GM23338 (cell line): ENCODE measurements around the gene MACROD1.

Experiments
- CREB1 ChIP-seq: fragments of 250-450 bp; sonication (Bioruptor Pico); IDR thresholded peaks from 2 replicates; pipeline ENCODE4 v1.5.0; 2020; ENCODE audit warnings: low read depth, mild to moderate bottlenecking, moderate library complexity
- EZH2phosphoT487 ChIP-seq: fragments of 200-600 bp; sonication (generic); IDR thresholded peaks from one replicate; pipeline ENCODE4 v1.8.1; 2018; ENCODE audit warnings: antibody characterized with exemption; ENCODE audit not compliant: unreplicated experiment
- JUNB ChIP-seq: IDR thresholded peaks from one replicate; pipeline ENCODE4 v1.6.1; 2016; ENCODE audit warnings: antibody characterized with exemption; ENCODE audit not compliant: unreplicated experiment
- POLR2AphosphoS5 ChIP-seq: IDR thresholded peaks from 2 replicates; pipeline ENCODE4 v1.6.1; 2016; ENCODE audit warnings: antibody characterized with exemption, low read depth
- ZNF331 ChIP-seq: fragments of 250-450 bp; sonication (Bioruptor Pico); IDR thresholded peaks from 2 replicates; pipeline ENCODE4 v1.5.0; 2020; ENCODE audit warnings: low read depth, mild to moderate bottlenecking, moderate library complexity
- TF ChIP-seq, protein P1 (sequence below): IDR thresholded peaks from one replicate; pipeline ENCODE4 v1.6.1; 2018; ENCODE audit warnings: antibody characterized with exemption; ENCODE audit not compliant: unreplicated experiment
- TF ChIP-seq, protein P2 (sequence below), 2 experiments: fragments of 200-600 bp in 1 of 2; sonication (generic) in 1 of 2; conservative IDR thresholded peaks; 2 replicates each; pipeline versions ENCODE4 v1.5.1 to v1.6.1; 2016 to 2017; ENCODE audit warnings: antibody characterized with exemption in 2 of 2, low read depth in 2 of 2, mild to moderate bottlenecking in 2 of 2, moderate library complexity in 1 of 2

DNA sequence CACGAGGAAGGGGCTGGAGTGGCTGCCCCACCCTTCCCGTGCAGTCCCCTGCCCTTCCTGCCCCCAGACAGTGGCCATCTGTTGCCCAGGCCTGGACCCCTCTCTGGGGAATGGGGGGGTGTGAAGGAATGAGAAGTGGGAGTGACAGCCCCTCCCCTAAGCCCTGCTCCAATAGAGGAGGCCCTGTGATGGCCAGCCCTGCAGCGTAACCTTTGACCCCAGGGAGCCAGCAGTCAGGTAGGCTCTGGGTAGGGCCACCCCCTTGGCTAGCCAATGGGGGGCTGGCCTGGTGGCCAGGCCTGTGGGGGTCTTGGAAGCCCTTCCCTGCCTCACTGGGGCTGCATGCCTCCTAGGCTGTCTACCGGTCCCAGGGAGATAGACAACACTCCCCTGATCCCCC, 123.6 kb downstream of the MACROD1 start:
- TF ChIP-seq EZH2phosphoT487 (no peak), ZNF331 (no peak), JUNB (no peak), CREB1 (CRISPR knock-in tag) (no peak), POLR2AphosphoS5 (no peak)
- TF ChIP-seq, protein P1, sequence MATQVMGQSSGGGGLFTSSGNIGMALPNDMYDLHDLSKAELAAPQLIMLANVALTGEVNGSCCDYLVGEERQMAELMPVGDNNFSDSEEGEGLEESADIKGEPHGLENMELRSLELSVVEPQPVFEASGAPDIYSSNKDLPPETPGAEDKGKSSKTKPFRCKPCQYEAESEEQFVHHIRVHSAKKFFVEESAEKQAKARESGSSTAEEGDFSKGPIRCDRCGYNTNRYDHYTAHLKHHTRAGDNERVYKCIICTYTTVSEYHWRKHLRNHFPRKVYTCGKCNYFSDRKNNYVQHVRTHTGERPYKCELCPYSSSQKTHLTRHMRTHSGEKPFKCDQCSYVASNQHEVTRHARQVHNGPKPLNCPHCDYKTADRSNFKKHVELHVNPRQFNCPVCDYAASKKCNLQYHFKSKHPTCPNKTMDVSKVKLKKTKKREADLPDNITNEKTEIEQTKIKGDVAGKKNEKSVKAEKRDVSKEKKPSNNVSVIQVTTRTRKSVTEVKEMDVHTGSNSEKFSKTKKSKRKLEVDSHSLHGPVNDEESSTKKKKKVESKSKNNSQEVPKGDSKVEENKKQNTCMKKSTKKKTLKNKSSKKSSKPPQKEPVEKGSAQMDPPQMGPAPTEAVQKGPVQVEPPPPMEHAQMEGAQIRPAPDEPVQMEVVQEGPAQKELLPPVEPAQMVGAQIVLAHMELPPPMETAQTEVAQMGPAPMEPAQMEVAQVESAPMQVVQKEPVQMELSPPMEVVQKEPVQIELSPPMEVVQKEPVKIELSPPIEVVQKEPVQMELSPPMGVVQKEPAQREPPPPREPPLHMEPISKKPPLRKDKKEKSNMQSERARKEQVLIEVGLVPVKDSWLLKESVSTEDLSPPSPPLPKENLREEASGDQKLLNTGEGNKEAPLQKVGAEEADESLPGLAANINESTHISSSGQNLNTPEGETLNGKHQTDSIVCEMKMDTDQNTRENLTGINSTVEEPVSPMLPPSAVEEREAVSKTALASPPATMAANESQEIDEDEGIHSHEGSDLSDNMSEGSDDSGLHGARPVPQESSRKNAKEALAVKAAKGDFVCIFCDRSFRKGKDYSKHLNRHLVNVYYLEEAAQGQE: no peak
- TF ChIP-seq, protein P2, sequence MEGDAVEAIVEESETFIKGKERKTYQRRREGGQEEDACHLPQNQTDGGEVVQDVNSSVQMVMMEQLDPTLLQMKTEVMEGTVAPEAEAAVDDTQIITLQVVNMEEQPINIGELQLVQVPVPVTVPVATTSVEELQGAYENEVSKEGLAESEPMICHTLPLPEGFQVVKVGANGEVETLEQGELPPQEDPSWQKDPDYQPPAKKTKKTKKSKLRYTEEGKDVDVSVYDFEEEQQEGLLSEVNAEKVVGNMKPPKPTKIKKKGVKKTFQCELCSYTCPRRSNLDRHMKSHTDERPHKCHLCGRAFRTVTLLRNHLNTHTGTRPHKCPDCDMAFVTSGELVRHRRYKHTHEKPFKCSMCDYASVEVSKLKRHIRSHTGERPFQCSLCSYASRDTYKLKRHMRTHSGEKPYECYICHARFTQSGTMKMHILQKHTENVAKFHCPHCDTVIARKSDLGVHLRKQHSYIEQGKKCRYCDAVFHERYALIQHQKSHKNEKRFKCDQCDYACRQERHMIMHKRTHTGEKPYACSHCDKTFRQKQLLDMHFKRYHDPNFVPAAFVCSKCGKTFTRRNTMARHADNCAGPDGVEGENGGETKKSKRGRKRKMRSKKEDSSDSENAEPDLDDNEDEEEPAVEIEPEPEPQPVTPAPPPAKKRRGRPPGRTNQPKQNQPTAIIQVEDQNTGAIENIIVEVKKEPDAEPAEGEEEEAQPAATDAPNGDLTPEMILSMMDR (conservative IDR thresholded peaks at IDR 0.05; ENCODE audit: low read depth in 2 of 2): no peak
